HG02973 (cell line): Measurements from ENCODE around the gene ATP1A3.

Source experiments
- ATAC-seq: cut with Tn5 transposase; IDR thresholded peaks from one replicate; pipeline ENCODE4 v1.9.1; 2021; ENCODE audit warnings: moderate library complexity; ENCODE audit not compliant: unreplicated experiment

Gene ATP1A3

GRCh38 chr19:41987141-41987860, 6.7 kb downstream of the ATP1A3 start:
- ATAC-seq: no peak

- ATAC-seq: no peak
Measured at GRCh38 chr19:41984961-41985360, 9.1 kb downstream of the ATP1A3 start.

- no peak for ATAC-seq
Measured at GRCh38 chr19:41981724-41982123, 12.3 kb downstream of the ATP1A3 start.

GRCh38 chr19:41978470-41978869, 15.6 kb downstream of the ATP1A3 start:
- ATAC-seq: no peak

GRCh38 chr19:41977916-41978315, 16.1 kb downstream of the ATP1A3 start:
- no peak for ATAC-seq

- no peak for ATAC-seq
Measured at GRCh38 chr19:41974652-41975051, 19.4 kb downstream of the ATP1A3 start.

- no peak for ATAC-seq
Measured at GRCh38 chr19:41971363-41971762, 22.7 kb downstream of the ATP1A3 start.

- ATAC-seq: no peak
Measured at GRCh38 chr19:41969772-41970458, 24.1 kb downstream of the ATP1A3 start.

- no peak for ATAC-seq
Measured at GRCh38 chr19:41968751-41969595, 25.1 kb downstream of the ATP1A3 start.

- no peak for ATAC-seq
Measured at GRCh38 chr19:41967054-41967783, 26.8 kb downstream of the ATP1A3 start.

- ATAC-seq: no peak
Measured at GRCh38 chr19:41965106-41965505, 28.9 kb downstream of the ATP1A3 start.

GRCh38 chr19:41960973-41961372, 33.1 kb downstream of the ATP1A3 start:
- ATAC-seq: no peak

GRCh38 chr19:41959056-41960053, 34.7 kb downstream of the ATP1A3 start, which contains the start of gene RABAC1:
Gene RABAC1 (minus strand): TSS chr19:41959321. CDS start chr19:41959292, 29 bp downstream.
- peak; percentile 76 for ATAC-seq

- ATAC-seq: no peak
Measured at GRCh38 chr19:41958367-41959055, 35.5 kb downstream of the ATP1A3 start.

- no peak for ATAC-seq
Measured at GRCh38 chr19:41957838-41958366, 36.1 kb downstream of the ATP1A3 start.

- ATAC-seq: no peak
Measured at GRCh38 chr19:41957161-41957837, 36.7 kb downstream of the ATP1A3 start.

- no peak for ATAC-seq
Measured at GRCh38 chr19:41956621-41957020, 37.4 kb downstream of the ATP1A3 start.

- ATAC-seq: no peak
Measured at GRCh38 chr19:41955521-41955920, 38.5 kb downstream of the ATP1A3 start.
